ENCODE data around the gene ECSIT. TPM values are rescaled to one million over a fixed set of nuclear protein-coding genes. Genes with fewer than 3 reads are reported as not detected.

Gene ECSIT
- total RNA-seq, 2 experiments from 2014 or later = 33.0 to 36.2 TPM

GRCh38 chr19:11540645-11541044, 11.7 kb upstream of the ECSIT start:
- no peaks in the 10 kb centered on the region for H3K36me3 Mint-ChIP-seq
- ATAC-seq (no peak), DNase-seq (no peak)
- H3K4me3 Mint-ChIP-seq = no peak overlapping the region
- peaks cover 16% of the 10 kb centered on the region for H3K27me3 Mint-ChIP-seq
- H3K9me3 Mint-ChIP-seq (ENCODE audit: low read depth) = no peaks in the 10 kb centered on the region
- CTCF ChIA-PET = interaction anchor here (1.0 kb wide), 1 partner anchor 10 kb away, joined by 4 read pairs; no protein-coding TSS in a partner anchor
- H3K4me1 Mint-ChIP-seq = peaks cover 13% of the 10 kb centered on the region
- no peak overlapping the region for H3K27ac Mint-ChIP-seq

- ATAC-seq = no peak
- no peaks in the 10 kb centered on the region for H3K9me3 Mint-ChIP-seq (ENCODE audit: low read depth)
- H3K36me3 Mint-ChIP-seq = no peaks in the 10 kb centered on the region
- peaks cover 18% of the 10 kb centered on the region for H3K4me1 Mint-ChIP-seq
- DNase-seq = no peak
- no peak overlapping the region for H3K27ac Mint-ChIP-seq
- H3K27me3 Mint-ChIP-seq = peaks cover 19% of the 10 kb centered on the region
- no peak overlapping the region for H3K4me3 Mint-ChIP-seq
- CTCF ChIA-PET = interaction anchor here (1.0 to 1.3 kb wide), 3 partner anchors 11 to 48 kb away, joined by 3 to 4 read pairs (median 4); no protein-coding TSS in a partner anchor
These were observed 10.8 kb upstream of the ECSIT start for GRCh38 chr19:11539495-11540365.

GRCh38 chr19:11538232-11539036, 9.5 kb upstream of the ECSIT start, which contains the start of gene CNN1:
TSS of gene CNN1 (plus strand) at chr19:11538851. CDS start at chr19:11538928, 77 bp downstream.
- H3K27ac Mint-ChIP-seq = no peak within 1 kb of the TSS
- no peaks in the 10 kb centered on the region for H3K36me3 Mint-ChIP-seq

GRCh38 chr19:11535792-11536595, 7.1 kb upstream of the ECSIT start:
- H3K27ac Mint-ChIP-seq = no peak overlapping the region
- peak; percentile 91 for DNase-seq
- H3K36me3 Mint-ChIP-seq = no peaks in the 10 kb centered on the region
- CTCF ChIA-PET = interaction anchor here (0.7 to 2.6 kb wide), 22 partner anchors 9 to 355 kb away, joined by 3 to 24 read pairs (median 6); partner anchors contain the start of gene ELOF1
- peaks cover 27% of the 10 kb centered on the region for H3K4me1 Mint-ChIP-seq
- H3K4me3 Mint-ChIP-seq = peak overlapping the region; percentile 14
- peaks cover 21% of the 10 kb centered on the region for H3K27me3 Mint-ChIP-seq
- H3K9me3 Mint-ChIP-seq (ENCODE audit: low read depth) = no peaks in the 10 kb centered on the region
- ATAC-seq = peak; percentile 91

More at GRCh38 chr19:11538232-11539036, 9.5 kb upstream of the ECSIT start, which contains the start of gene CNN1:
- CTCF ChIA-PET = interaction anchor here (1.0 to 1.6 kb wide), 3 partner anchors 22 to 50 kb away, joined by 3 to 4 read pairs (median 4); no protein-coding TSS in a partner anchor
- H3K9me3 Mint-ChIP-seq (ENCODE audit: low read depth) = no peaks in the 10 kb centered on the region
- H3K27me3 Mint-ChIP-seq = peaks cover 21% of the 10 kb centered on the region
- DNase-seq (no peak), ATAC-seq (no peak)
- peaks cover 21% of the 10 kb centered on the region for H3K4me1 Mint-ChIP-seq
- H3K4me3 Mint-ChIP-seq = no peak within 1 kb of the TSS

- H3K27me3 Mint-ChIP-seq = peaks cover 16% of the 10 kb centered on the region
- no peak overlapping the region for H3K27ac Mint-ChIP-seq
- H3K4me1 Mint-ChIP-seq = peaks cover 27% of the 10 kb centered on the region
These were observed 6.0 kb upstream of the ECSIT start for GRCh38 chr19:11534948-11535347.

GRCh38 chr19:11534538-11534937, 5.6 kb upstream of the ECSIT start:
- ATAC-seq = no peak
- CTCF ChIA-PET = interaction anchor here (1.2 to 2.6 kb wide), 4 partner anchors 17 to 153 kb away, joined by 5 to 24 read pairs (median 9); partner anchors contain the start of gene ELOF1

More at GRCh38 chr19:11534948-11535347, 6.0 kb upstream of the ECSIT start:
- no peaks in the 10 kb centered on the region for H3K9me3 Mint-ChIP-seq (ENCODE audit: low read depth)
- DNase-seq = no peak
- H3K4me3 Mint-ChIP-seq = no peak overlapping the region
- CTCF ChIA-PET = interaction anchor here (1.6 to 2.6 kb wide), 6 partner anchors 9 to 154 kb away, joined by 8 to 24 read pairs (median 14); partner anchors contain the start of gene ELOF1
- H3K36me3 Mint-ChIP-seq = no peaks in the 10 kb centered on the region
- ATAC-seq = no peak

GRCh38 chr19:11530432-11530831, 1.5 kb upstream of the ECSIT start:
- Mint-ChIP-seq H3K4me1 (peaks cover 31% of the 10 kb centered on the region), H3K27me3 (peaks cover 5% of the 10 kb centered on the region), H3K36me3 (peaks cover 5% of the 10 kb centered on the region), H3K27ac (no peak overlapping the region), H3K4me3 (no peak overlapping the region), H3K9me3 (ENCODE audit: low read depth) (no peaks in the 10 kb centered on the region)
- CTCF ChIA-PET = interaction anchor here (0.7 to 1.0 kb wide), 2 partner anchors 33 to 149 kb away, joined by 3 to 6 read pairs; no protein-coding TSS in a partner anchor
- ATAC-seq = no peak
- DNase-seq = peak; percentile 58

More at GRCh38 chr19:11534538-11534937, 5.6 kb upstream of the ECSIT start:
- H3K27me3 Mint-ChIP-seq = peaks cover 16% of the 10 kb centered on the region
- H3K27ac Mint-ChIP-seq = no peak overlapping the region
- no peak for DNase-seq
- H3K4me3 Mint-ChIP-seq = no peak overlapping the region
- H3K4me1 Mint-ChIP-seq = peaks cover 27% of the 10 kb centered on the region
- H3K9me3 Mint-ChIP-seq (ENCODE audit: low read depth) = no peaks in the 10 kb centered on the region
- H3K36me3 Mint-ChIP-seq = no peaks in the 10 kb centered on the region

GRCh38 chr19:11519138-11519537, 9.8 kb downstream of the ECSIT start:
- H3K36me3 Mint-ChIP-seq = peaks cover 7% of the 10 kb centered on the region

GRCh38 chr19:11513946-11514345, 15.0 kb downstream of the ECSIT start:
- H3K9me3 Mint-ChIP-seq (ENCODE audit: low read depth) = no peaks in the 10 kb centered on the region
- peaks cover 3% of the 10 kb centered on the region for H3K36me3 Mint-ChIP-seq
- H3K27ac Mint-ChIP-seq = no peak overlapping the region
- no peaks in the 10 kb centered on the region for H3K4me1 Mint-ChIP-seq
- no peak for ATAC-seq
- H3K27me3 Mint-ChIP-seq = no peaks in the 10 kb centered on the region
- H3K4me3 Mint-ChIP-seq = no peak overlapping the region
- CTCF ChIA-PET = interaction anchor here (0.9 kb wide), 1 partner anchor 64 kb away, joined by 3 read pairs; no protein-coding TSS in a partner anchor
- no peak for DNase-seq

More at GRCh38 chr19:11519138-11519537, 9.8 kb downstream of the ECSIT start:
- no peaks in the 10 kb centered on the region for H3K4me1 Mint-ChIP-seq
- no peak overlapping the region for H3K27ac Mint-ChIP-seq
- no peaks in the 10 kb centered on the region for H3K27me3 Mint-ChIP-seq
- H3K4me3 Mint-ChIP-seq = no peak overlapping the region
- ATAC-seq (no peak), DNase-seq (no peak)
- CTCF ChIA-PET = interaction anchor here (1.1 to 1.7 kb wide), 4 partner anchors 9 to 36 kb away, joined by 3 to 6 read pairs (median 4); partner anchors contain the start of gene ECSIT
- H3K9me3 Mint-ChIP-seq (ENCODE audit: low read depth) = no peaks in the 10 kb centered on the region

- no peaks in the 10 kb centered on the region for H3K27me3 Mint-ChIP-seq
- H3K9me3 Mint-ChIP-seq (ENCODE audit: low read depth) = no peaks in the 10 kb centered on the region
- DNase-seq = no peak
- peaks cover 13% of the 10 kb centered on the region for H3K4me1 Mint-ChIP-seq
- H3K27ac Mint-ChIP-seq = no peak overlapping the region
- no peak for ATAC-seq
- no peak overlapping the region for H3K4me3 Mint-ChIP-seq
- H3K36me3 Mint-ChIP-seq = peaks cover 2% of the 10 kb centered on the region
- CTCF ChIA-PET = no interaction called here
These were observed 18.5 kb downstream of the ECSIT start for GRCh38 chr19:11510444-11510843.

- Mint-ChIP-seq H3K27me3 (no peaks in the 10 kb centered on the region), H3K4me1 (peaks cover 20% of the 10 kb centered on the region), H3K9me3 (ENCODE audit: low read depth) (no peaks in the 10 kb centered on the region), H3K27ac (peak overlapping the region; percentile 32), H3K4me3 (peak overlapping the region; percentile 81), H3K36me3 (peaks cover 2% of the 10 kb centered on the region)
- ATAC-seq = no peak
- CTCF ChIA-PET = interaction anchor here (1.5 kb wide), 1 partner anchor 26 kb away, joined by 5 read pairs; no protein-coding TSS in a partner anchor
- DNase-seq = no peak
These were observed 21.4 kb downstream of the ECSIT start for GRCh38 chr19:11507370-11508078.
